Stimulated activated CD8-positive, alpha-beta memory T cell treated with anti-CD3 and anti-CD28 coated beads, Interleukin-15, amount 100 ng/mL, for 24 hours (primary cell): ENCODE data around the gene SLC4A5.
A peak's percentile ranks its signal among the peaks of the same experiment; 100 is the strongest.

Experiments
- DNase-seq: peaks from one replicate; pipeline ENCODE4 v3.0.0-alpha.2; 2020; ENCODE audit warnings: low read depth

Gene SLC4A5

GRCh38 chr2:74343316-74343715 lies at the start of gene SLC4A5:
Gene SLC4A5 (minus strand): TSS chr2:74343416. CDS start chr2:74315023, 28,393 bp downstream.
- no peak for DNase-seq

- DNase-seq, result no peak
Measured at GRCh38 chr2:74392449-74392743, 49.2 kb upstream of the SLC4A5 start.

GRCh38 chr2:74391580-74392448 lies 48.6 kb upstream of the SLC4A5 start:
- DNase-seq, result peak; percentile 91

DNA sequence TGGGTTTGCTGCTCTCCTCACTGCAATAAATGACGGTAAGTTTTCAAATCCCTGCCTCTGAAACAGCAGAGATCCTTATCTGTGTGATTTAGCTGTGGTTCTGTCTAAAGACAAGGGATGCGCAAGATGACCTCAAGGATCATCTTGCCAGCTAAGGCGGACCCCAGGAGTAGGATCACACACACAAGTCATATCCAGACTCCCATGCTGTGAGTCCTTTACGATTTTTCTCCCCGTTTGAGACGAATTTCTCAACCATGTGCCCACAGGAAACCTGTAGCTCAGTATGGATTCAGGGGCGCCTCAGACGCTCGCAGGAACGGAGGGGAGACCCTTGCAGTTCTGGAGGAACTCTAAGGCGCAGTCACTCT lies 48.0 kb upstream of the SLC4A5 start:
- no peak for DNase-seq

- no peak for DNase-seq
Measured at GRCh38 chr2:74390606-74391005, 47.4 kb upstream of the SLC4A5 start.

GRCh38 chr2:74387346-74387745 lies 44.1 kb upstream of the SLC4A5 start:
- no peak for DNase-seq

- DNase-seq, result no peak
Measured at GRCh38 chr2:74385396-74385795, 42.2 kb upstream of the SLC4A5 start.

DNA sequence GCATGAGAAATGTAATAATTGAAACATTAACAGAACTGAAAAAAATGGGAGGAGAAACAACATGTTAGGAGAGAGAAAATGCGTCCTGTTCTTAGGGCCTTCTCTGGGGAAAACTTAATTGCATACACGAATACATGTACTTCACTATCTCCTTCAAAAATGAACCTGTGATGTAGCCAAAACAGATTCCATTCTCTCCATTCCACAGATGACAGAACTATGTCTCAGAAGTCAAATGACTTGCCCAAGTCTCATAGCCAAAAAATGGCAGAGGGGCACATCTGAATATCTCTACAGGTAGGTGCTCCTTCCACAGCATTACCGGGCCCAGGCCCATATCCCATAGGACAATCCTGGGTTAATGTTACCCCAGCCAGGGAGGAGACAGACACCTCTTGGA lies 40.8 kb upstream of the SLC4A5 start:
- no peak for DNase-seq

DNA sequence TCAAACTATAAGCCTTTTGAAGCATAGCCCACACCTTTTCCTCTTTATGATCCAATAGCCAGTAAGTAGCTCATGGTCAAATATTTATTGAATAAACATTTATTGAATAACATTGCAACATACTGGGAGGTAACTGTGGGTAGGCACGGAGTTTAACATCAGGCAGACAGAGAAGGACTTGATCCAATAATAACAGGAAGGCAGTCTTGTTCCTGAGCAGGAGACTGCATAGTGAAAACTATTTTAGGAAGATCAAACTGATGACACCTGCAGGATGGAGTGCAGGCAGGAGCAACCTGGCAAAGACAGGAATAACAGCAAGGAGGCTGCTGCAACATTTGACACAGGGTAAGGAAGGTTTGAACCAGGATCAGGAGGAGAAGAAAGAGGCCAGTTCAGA lies 40.0 kb upstream of the SLC4A5 start:
- no peak for DNase-seq

GRCh38 chr2:74381751-74382150 lies 38.5 kb upstream of the SLC4A5 start:
- no peak for DNase-seq

DNA sequence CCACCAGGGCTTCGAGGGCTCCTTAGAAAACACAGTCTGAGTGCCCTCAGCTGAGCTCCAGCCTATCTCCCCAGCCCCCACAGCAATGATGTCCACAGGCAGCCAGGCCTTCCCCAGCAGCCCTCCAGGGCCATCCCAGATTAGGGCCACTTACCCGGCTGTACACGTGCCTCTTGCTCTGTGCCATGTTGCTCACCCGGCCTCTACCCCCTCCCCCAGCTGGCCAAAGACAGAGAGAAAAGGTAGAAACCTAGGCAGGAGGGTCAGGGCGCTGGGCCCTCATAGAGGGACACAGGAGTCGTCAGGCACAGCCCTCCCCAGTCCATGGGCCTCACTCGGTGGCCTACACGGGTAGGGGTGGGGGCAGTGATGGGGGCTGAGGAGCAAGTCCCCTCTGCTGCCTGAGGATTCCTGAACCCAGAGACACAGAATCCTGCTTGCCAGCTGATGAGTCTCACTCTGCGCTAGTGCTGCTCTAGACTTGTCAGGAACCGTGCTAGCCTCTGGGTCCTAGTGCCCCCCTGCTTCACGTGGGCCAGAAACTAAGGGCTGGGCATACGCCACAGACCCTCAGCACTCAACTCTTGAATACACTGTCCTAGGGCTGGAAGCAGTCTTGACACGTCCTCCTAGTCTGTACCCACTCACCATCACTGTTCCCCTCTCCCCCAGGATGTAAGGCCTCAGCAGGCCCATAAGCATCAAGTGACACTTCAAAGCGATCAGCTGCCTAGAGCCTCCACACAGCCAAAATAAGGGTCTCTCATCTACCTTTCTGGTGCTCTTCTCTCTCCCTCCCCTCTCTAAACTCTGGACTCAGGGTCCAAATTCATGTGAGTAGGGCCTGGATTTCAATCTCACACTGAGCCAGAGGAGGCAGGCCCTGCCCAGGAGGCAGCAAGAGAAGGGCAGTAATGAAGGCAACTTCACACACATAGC lies 36.9 kb upstream of the SLC4A5 start, which contains the start of gene DCTN1:
DCTN1 (minus strand) TSS at position 461 of the 939 bp plus-strand sequence; CDS start at position 187, 274 bp downstream.
- DNase-seq, result no peak

DNA sequence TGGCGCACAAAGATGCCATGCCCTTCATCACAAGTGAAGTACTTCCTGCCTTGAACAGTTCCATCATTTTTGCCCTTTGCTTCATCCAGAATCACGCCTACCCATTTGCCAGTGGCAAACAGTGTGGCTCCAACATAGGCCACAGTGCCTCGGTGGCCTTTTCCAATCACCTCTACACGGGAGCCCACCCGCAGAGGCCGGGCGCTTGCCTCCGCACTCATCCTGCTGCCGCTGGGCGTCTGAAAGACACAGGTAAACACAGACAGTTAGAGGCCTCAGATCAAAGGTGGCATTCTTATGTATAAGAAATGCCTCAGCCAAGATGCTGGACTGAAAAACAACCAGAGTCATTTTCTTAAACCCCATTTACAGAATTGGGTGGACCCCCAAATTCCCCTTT lies 34.8 kb upstream of the SLC4A5 start:
- DNase-seq, result no peak

GRCh38 chr2:74375838-74376237 lies 32.6 kb upstream of the SLC4A5 start:
- DNase-seq, result no peak

GRCh38 chr2:74374509-74375205 lies 31.4 kb upstream of the SLC4A5 start:
- DNase-seq, result no peak

DNA sequence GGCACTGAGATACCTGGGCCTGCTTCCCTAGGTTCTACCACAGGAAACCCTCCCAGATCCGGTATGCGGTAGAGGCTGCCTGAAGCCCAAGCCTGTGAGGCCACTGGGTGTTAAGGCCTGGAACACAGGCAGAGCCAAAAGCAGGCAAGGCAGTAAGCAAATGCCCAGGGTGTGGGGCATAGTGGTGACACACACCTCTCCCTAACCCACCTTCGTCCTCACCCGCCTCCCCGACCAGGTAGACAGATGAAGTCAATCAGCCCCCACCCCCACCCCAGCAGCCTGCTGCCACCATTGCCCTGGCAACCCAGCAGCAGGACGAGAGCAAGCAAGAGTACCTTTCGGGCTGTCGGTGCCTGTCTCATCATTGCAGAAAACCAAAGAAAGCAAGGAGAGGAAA lies 30.8 kb upstream of the SLC4A5 start:
- no peak for DNase-seq

DNA sequence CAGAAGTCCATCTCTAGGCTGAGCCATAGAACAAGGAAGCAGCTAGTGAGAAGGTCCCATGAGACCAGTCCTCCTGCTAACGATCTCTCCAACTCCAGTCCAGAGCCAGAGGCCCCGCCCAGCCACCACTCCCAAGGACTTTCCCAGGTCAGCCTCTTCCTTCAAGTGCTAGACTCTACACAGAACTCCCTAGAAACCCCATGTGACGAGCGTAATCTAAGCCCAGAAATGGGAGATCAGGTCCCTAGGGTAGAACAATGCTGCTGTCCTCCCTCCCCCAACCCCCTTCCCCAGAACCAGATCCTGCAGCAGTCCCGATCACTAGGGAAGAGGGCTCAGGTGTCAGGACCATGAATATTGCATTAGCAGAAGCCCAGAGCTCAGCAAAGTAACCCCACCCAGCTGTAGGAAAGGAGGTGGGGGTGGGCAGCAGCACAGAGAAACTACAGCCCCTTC lies 30.0 kb upstream of the SLC4A5 start:
- DNase-seq, result no peak

GRCh38 chr2:74372674-74373073 lies 29.5 kb upstream of the SLC4A5 start:
- no peak for DNase-seq

DNA sequence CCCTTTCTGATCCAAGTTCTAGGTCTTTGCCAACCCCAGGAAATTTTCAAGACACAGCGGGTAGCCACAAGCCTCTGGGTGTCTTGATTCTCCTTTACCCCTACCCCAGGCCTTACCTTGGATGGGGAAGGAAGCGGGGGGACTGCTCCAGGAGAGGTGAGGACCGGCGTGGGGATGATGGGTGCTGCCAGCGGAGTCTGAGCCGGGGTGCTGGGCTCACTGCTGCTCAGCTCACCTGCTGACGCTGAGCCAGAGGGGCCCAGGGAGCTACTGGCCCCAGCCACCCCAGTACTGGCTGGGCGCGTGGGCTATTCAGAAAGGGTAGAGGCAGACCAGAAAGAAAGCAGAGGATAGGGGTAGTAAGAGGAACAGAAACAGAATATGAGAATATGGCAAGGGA lies 28.2 kb upstream of the SLC4A5 start:
- DNase-seq, result no peak

GRCh38 chr2:74369976-74370375 lies 26.8 kb upstream of the SLC4A5 start:
- no peak for DNase-seq

DNA sequence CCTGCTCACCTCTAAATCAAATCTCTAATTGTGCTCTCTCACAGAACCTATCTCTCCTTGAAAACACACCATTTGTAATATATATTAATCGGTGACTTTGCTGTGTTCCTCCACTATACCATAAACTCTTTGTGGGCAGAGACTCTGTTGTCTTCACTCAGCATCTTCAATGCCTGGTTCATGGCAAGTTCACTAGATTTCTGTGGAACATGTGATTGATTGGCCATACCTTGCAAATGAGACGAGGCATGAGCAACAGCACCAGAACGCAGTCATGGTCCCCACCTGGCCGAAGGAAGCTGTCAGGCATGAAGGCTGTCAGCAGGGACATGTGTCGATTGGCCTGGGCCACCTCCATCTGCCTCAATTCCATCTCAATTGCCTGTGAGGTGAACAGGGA lies 25.3 kb upstream of the SLC4A5 start:
- DNase-seq, result no peak

DNA sequence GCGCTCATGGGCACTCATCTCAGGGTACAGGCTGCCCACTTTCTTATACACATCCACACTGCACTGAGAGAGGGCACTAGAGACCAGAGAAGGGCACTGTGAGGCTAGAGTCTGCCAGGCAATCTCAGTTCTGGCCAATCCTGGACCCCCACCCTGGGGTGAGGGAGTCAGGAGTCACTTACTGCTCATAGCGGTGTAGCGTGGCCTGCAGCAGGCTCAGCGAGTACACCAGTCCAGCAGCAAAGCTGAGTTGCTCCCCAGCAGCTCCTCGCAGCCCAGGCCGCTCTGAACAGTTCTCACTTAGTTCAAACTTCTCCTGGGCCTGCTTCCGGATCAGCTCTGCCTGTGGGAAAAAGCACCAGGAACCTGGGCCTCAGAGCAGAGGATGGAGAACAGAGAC lies 24.6 kb upstream of the SLC4A5 start:
- no peak for DNase-seq

DNA sequence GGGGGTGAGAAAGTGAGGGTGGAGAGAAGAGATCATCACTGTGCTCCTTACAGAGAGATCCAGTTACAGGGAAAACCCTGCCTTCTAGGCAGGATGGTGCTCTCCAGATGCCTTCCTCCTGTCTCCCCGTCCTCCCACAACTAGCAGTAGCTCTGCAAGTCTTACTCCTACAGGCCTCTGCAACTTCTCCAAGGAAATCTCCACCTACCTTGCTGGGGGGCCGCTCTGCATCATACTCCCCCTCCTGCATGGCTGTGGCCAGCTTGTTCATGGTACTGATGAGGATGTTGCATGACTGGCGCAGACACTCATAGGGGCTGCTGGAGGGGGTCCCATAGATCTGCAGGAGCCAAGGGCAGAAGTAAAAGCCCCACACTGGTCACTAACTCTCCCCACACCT lies 22.8 kb upstream of the SLC4A5 start:
- DNase-seq, result no peak
